H1 (cell line): ENCODE results near the gene MNAT1.
"Not testable (repeated sequence)": the region's sequence is repeated elsewhere in the genome, so short reads cannot be mapped to it uniquely, and the experiment has no call there.

Experiments used
- EZH2 ChIP-seq: fragments of 200-600 bp; sonication (generic); IDR thresholded peaks from 2 replicates; pipeline ENCODE4 v1.7.1; 2012; ENCODE audit warnings: low read depth, mild to moderate bottlenecking, moderate library complexity, low read length, inconsistent platforms; ENCODE audit not compliant: severe bottlenecking
- HDAC2 ChIP-seq, 2 experiments: fragments of 300-600 bp in 1 of 2; sonication (generic) in 1 of 2; IDR thresholded peaks; 2 replicates each; pipeline ENCODE4 v1.6.1; 2011 to 2012; ENCODE audit warnings: low read depth in 2 of 2, low read length in 2 of 2, mild to moderate bottlenecking in 2 of 2, moderate library complexity in 2 of 2, borderline replicate concordance in 1 of 2, inconsistent platforms in 1 of 2
- JUND ChIP-seq: IDR thresholded peaks from 2 replicates; pipeline ENCODE4 v1.6.1; 2011; ENCODE audit warnings: mild to moderate bottlenecking, improper control_type of control experiment, low read length
- MAFK ChIP-seq: IDR thresholded peaks from 2 replicates; pipeline ENCODE4 v1.6.1; 2012; ENCODE audit warnings: low read depth, mild to moderate bottlenecking, improper control_type of control experiment, low read length
- POLR2A ChIP-seq, 2 experiments: IDR thresholded peaks; 1 replicate in 1 of 2; 2 replicates in 1 of 2; pipeline ENCODE4 v1.6.1; 2011; ENCODE audit warnings: low read depth in 2 of 2, low read length in 2 of 2, mild to moderate bottlenecking in 2 of 2; ENCODE audit errors: control extremely low read depth in 1 of 2
- POLR2AphosphoS5 ChIP-seq: IDR thresholded peaks from 2 replicates; pipeline ENCODE4 v1.6.1; 2011; ENCODE audit warnings: low read depth, low read length
- RBBP5 ChIP-seq: IDR thresholded peaks from 2 replicates; pipeline ENCODE4 v1.7.1; 2012; ENCODE audit warnings: low read depth, mild to moderate bottlenecking, inconsistent platforms, low read length, moderate library complexity, borderline replicate concordance
- RNF2 ChIP-seq: fragments of 200-900, 300-1000 bp; sonication (generic); IDR thresholded peaks from 2 replicates; pipeline ENCODE4 v1.7.1; 2016; ENCODE audit warnings: borderline replicate concordance, low read depth, mild to moderate bottlenecking, antibody characterized with exemption, low read length; ENCODE audit not compliant: poor library complexity, severe bottlenecking; ENCODE audit errors: missing control alignments
- TAF1 ChIP-seq: IDR thresholded peaks from 2 replicates; pipeline ENCODE4 v1.6.1; 2011; ENCODE audit warnings: mild to moderate bottlenecking, low read depth, low read length
- TCF12 ChIP-seq: IDR thresholded peaks from 2 replicates; pipeline ENCODE4 v1.6.1; 2011; ENCODE audit warnings: low read depth, mild to moderate bottlenecking, low read length
- ZNF274 ChIP-seq: IDR thresholded peaks from 2 replicates; pipeline ENCODE4 v1.7.0; 2012; ENCODE audit warnings: low read length, borderline replicate concordance; ENCODE audit errors: extremely low read depth
- TF ChIP-seq, protein P1 (sequence below), 3 experiments: IDR thresholded peaks; 1 replicate in 2 of 3; 2 replicates in 1 of 3; pipeline versions ENCODE4 v1.5.1 to v1.6.1; 2011; ENCODE audit warnings: low read length in 3 of 3, mild to moderate bottlenecking in 3 of 3, inconsistent platforms in 2 of 3, low read depth in 1 of 3, moderate library complexity in 1 of 3; ENCODE audit not compliant: insufficient read depth in 1 of 3; ENCODE audit errors: control extremely low read depth in 1 of 3

DNA sequence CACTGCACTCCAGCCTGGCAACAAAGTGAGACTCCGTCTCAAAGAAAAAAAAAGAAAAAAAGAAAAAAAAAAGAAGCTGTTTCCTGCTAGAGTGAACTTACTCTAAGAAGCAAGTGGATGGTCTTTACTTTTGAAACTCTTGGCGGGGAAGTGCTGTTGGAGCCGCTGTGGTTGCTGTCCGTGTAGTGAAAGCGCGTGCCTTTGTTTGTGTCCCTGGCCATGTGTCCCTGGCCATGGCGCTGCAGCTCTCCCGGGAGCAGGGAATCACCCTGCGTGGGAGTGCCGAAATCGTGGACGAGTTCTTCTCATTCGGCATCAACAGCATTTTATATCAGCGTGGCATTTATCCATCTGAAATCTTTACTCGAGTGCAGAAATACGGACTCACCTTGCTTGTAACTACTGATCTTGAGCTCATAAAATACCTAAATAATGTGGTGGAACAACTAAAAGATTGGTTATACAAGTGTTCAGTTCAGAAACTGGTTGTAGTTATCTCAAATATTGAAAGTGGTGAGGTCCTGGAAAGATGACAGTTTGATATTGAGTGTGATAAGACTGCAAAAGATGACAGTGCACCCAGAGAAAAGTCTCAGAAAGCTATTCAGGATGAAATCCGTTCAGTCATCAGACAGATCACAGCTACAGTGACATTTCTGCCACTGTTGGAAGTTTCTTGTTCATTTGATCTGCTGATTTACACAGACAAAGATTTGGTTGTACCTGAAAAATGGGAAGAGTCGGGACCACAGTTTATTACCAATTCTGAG, 45.4 kb downstream of the MNAT1 start:
- TF ChIP-seq, protein P1, sequence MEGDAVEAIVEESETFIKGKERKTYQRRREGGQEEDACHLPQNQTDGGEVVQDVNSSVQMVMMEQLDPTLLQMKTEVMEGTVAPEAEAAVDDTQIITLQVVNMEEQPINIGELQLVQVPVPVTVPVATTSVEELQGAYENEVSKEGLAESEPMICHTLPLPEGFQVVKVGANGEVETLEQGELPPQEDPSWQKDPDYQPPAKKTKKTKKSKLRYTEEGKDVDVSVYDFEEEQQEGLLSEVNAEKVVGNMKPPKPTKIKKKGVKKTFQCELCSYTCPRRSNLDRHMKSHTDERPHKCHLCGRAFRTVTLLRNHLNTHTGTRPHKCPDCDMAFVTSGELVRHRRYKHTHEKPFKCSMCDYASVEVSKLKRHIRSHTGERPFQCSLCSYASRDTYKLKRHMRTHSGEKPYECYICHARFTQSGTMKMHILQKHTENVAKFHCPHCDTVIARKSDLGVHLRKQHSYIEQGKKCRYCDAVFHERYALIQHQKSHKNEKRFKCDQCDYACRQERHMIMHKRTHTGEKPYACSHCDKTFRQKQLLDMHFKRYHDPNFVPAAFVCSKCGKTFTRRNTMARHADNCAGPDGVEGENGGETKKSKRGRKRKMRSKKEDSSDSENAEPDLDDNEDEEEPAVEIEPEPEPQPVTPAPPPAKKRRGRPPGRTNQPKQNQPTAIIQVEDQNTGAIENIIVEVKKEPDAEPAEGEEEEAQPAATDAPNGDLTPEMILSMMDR (IDR thresholded peaks at IDR 0.05; ENCODE audit: control extremely low read depth in 1 of 3, insufficient read depth in 1 of 3, low read depth in 1 of 3, low read length in 3 of 3): not testable (repeated sequence)
- not testable (repeated sequence) for TF ChIP-seq RBBP5; JUND; HDAC2 (IDR thresholded peaks at IDR 0.05; ENCODE audit: borderline replicate concordance in 1 of 2, low read depth in 2 of 2, low read length in 2 of 2); TCF12; POLR2AphosphoS5; ZNF274; MAFK; TAF1; POLR2A (IDR thresholded peaks at IDR 0.05; ENCODE audit: control extremely low read depth in 1 of 2, low read depth in 2 of 2, low read length in 2 of 2); EZH2; RNF2
